Activated naive CD4-positive, alpha-beta T cell treated with Interleukin-2 at 50 U/mL for 16 hours (primary cell): ENCODE results near the gene EHD2.
"Not testable (repeated sequence)": the region's sequence is repeated elsewhere in the genome, so short reads cannot be mapped to it uniquely, and the experiment has no call there.

Source experiments
- DNase-seq: peaks from one replicate; pipeline ENCODE4 v3.0.0-alpha.2; 2020

EHD2 gene

GRCh38 chr19:47713046-47714021 lies at the start of gene EHD2:
Gene EHD2 (plus strand): TSS chr19:47713422. CDS start chr19:47716613, 3,191 bp downstream.
- DNase-seq = peak; percentile 50

GRCh38 chr19:47663435-47663910 lies 49.7 kb upstream of the EHD2 start:
- DNase-seq = no peak

GRCh38 chr19:47663911-47664771 lies 49.1 kb upstream of the EHD2 start:
- no peak for DNase-seq

- DNase-seq = not testable (repeated sequence)
These were observed 44.7 kb upstream of the EHD2 start for GRCh38 chr19:47668556-47668955.

- no peak for DNase-seq
These were observed 42.5 kb upstream of the EHD2 start for GRCh38 chr19:47670736-47671135.

GRCh38 chr19:47671499-47671898 lies 41.7 kb upstream of the EHD2 start:
- no peak for DNase-seq

GRCh38 chr19:47673426-47673825 lies 39.8 kb upstream of the EHD2 start:
- DNase-seq = no peak

- DNase-seq = no peak
These were observed 38.7 kb upstream of the EHD2 start for GRCh38 chr19:47674548-47674947.

GRCh38 chr19:47675271-47675670 lies 38.0 kb upstream of the EHD2 start:
- DNase-seq = no peak

- DNase-seq = no peak
These were observed 37.4 kb upstream of the EHD2 start for GRCh38 chr19:47675859-47676258.

- no peak for DNase-seq
These were observed 36.4 kb upstream of the EHD2 start for GRCh38 chr19:47676811-47677210.

- no peak for DNase-seq
These were observed 33.8 kb upstream of the EHD2 start for GRCh38 chr19:47679251-47679900.

GRCh38 chr19:47679922-47680857 lies 33.0 kb upstream of the EHD2 start:
- DNase-seq = no peak

GRCh38 chr19:47680858-47681332 lies 32.3 kb upstream of the EHD2 start:
- DNase-seq = no peak

- no peak for DNase-seq
These were observed 31.8 kb upstream of the EHD2 start for GRCh38 chr19:47681388-47681787.

- no peak for DNase-seq
These were observed 31.3 kb upstream of the EHD2 start for GRCh38 chr19:47681936-47682335.

- DNase-seq = no peak
These were observed 30.3 kb upstream of the EHD2 start for GRCh38 chr19:47682939-47683338.

- no peak for DNase-seq
These were observed 26.4 kb upstream of the EHD2 start for GRCh38 chr19:47686679-47687450.

- no peak for DNase-seq
These were observed 25.3 kb upstream of the EHD2 start for GRCh38 chr19:47687906-47688305.

- DNase-seq = no peak
These were observed 22.1 kb upstream of the EHD2 start for GRCh38 chr19:47691090-47691489.

- DNase-seq = no peak
These were observed 21.4 kb upstream of the EHD2 start for GRCh38 chr19:47691782-47692181.
